T-helper 1 cell treated with Interleukin-12 subunit alpha and Interleukin-12 subunit beta and Interleukin-4 antibody, amounts not matched to agents 30 ng/mL and 1 ng/mL, for 36 hours (primary cell): ENCODE results near the gene LAMB1. TPM values are rescaled to one million over a fixed set of nuclear protein-coding genes. Genes with fewer than 3 reads are reported as not detected.
"Not testable (repeated sequence)": the region's sequence is repeated elsewhere in the genome, so short reads cannot be mapped to it uniquely, and the experiment has no call there.

Experiments used
- intact Hi-C: fragments of 100-400 bp; cut with micrococcal nuclease; formaldehyde crosslinking; loops from one replicate; pipeline ENCODE4 v1.15.1; 2024
- total RNA-seq: library from RNA; stranded (reverse); gene quantifications from 2 replicates; pipeline ENCODE4 v1.2.3, GENCODE V29; 2022

The LAMB1 gene
- total RNA-seq = not detected in 2 replicates

DNA sequence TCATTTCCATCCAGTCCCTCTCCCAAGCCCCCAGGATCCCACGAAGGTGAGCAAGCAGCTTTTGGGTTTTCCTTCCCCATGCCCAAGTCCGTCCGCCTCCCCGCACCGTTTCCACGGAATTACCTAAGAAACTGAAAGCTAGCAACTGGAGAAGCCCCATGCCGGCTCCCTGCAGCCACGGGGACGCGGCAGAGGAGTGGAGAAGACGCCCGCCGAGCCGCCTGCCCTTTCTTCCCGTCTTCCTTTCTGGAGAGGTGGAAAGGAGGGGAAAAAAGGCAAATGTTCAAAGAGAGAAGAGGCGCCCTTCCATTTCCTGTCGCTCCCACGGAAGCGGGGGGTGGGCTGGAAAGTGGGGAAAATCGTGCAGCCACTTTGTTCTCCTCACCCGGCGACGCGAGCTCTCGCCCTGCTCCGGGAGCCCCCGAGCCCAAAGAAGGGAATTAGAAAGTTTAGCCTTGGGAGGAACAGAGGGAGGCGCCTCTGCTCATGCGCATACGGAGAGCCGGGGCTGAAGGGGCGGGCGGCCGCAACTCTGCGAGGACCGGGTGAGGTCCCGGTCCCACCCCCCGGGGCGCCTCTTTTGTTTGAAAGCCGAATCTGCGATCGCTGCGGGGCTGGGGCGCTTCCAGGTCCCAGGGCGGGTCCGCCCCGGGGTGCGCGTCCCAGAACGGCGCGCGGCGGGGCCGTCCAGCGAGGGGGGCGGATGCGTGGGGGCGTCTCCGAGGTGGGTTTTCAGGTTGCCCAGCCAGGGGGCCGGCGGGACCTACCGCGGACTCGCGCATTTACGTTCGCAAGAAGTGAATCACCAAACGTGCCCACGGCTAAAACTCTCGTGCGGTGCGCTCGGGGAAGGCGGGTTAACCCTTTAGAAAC, at the start of gene LAMB1:
Gene LAMB1, minus strand, starts transcription at position 436 of the 873 bp plus-strand sequence. Its CDS starts 276 bp downstream, at position 160.
- intact Hi-C loops = no loop called here

DNA sequence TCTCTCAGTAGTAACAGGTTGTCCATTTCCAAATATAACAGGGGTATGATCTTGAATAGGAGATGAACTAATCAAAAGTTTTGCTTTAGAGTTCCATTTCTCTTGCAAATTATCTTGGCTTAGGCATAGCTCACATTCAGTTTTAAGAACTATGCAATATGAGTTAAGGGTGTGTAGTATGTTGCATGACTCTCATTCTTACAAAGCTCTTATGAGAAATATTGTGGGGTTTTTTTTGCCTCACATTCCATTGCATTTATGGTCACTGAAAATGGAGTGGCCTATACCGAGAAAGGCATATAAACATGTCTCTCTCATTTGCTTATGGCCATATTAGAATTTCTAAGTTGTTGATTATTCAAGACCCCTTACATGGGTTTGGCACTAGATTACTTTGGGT, 48.5 kb upstream of the LAMB1 start:
- intact Hi-C loops = no loop called here

- intact Hi-C loops = no loop called here
Measured at GRCh38 chr7:108049962-108050361, 47.0 kb upstream of the LAMB1 start.

DNA sequence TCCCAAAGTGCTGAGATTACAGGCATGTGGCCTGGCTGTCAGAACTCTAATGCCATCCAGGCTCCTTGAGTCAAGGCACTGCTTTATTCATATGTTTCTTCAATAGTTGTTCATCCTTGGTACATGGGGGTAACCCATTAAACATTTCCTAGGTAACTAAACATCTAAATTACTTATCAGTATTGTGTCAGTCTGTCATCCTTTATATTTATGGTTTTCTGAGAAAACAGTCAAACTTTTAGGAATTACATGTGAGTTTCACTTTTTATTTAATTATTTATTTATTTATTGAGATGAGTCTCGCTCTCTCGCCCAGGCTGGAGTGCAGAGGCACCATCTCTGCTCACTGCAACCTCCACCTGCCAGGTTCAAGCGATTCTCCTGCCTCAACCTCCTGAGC, 45.5 kb upstream of the LAMB1 start:
- intact Hi-C loops = no loop called here

DNA sequence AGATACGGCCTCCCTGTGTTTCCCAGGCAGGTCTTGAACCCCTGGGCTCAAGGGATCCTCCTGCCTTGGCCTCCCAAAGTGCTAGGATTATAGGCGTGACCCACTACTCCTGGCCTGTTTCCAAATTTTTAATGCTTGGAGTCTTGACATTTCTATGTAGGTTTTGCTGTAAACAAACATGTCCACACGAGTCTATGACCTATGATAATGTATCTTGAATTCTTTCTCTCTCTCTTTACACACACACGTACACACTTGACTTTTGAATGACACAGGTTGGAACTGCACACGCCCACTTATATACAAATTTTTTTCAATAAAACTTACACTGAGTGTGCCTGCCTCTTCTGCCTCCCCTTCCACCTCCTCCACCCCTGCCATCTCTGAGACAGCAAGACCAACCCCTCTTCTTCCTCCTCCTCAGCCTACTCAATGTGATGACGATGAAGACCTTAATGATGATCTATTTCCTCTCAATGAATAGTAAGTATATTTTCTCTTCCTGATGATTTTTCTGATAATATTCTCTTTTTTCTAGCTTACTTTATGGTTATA, 44.1 kb upstream of the LAMB1 start:
- intact Hi-C loops = no loop called here

- intact Hi-C loops = no loop called here
Measured at GRCh38 chr7:108045669-108046068, 42.7 kb upstream of the LAMB1 start.

GRCh38 chr7:108045154-108045553, 42.2 kb upstream of the LAMB1 start:
- intact Hi-C loops = no loop called here

DNA sequence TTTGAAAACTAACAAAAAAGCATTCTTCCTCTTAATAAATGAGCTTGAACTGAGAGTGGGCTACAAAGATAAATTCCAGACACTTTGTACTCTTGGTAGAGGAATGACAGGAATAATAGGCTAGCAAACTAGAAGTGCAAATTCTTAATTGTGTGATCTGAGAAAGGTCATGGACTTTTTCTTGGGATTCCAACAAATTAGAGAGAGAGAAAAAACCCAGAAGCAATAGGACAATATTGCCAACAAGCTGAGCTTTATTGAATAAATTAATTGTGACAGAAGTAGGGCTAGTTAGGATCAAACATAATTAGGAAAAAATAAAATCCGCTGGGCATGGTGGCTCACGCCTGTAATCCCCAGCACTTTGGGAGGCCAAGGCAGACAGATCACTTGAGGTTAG, 41.4 kb upstream of the LAMB1 start:
- intact Hi-C loops = no loop called here

- intact Hi-C loops = no loop called here
Measured at GRCh38 chr7:108038986-108039385, 36.0 kb upstream of the LAMB1 start.

DNA sequence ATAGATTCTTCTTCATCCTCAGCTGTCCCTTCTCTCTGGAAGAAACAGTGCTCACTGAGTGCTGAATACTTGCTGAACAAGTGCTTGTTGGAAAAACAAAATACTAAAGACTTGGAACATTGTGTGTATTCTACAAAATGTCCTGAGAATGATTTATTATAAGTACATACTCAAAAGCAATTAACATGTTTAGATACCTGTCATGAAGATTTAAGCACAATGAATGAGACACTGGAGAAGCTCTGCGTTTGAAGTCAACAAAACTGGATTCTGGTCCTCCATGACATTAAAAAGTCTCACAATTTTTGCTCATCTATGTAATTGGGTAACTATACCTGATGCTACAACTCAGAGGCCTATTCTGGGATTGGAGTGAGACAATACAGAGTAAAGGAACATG, 34.8 kb upstream of the LAMB1 start:
- intact Hi-C loops = no loop called here

GRCh38 chr7:108037140-108037539, 34.2 kb upstream of the LAMB1 start:
- intact Hi-C loops = no loop called here

DNA sequence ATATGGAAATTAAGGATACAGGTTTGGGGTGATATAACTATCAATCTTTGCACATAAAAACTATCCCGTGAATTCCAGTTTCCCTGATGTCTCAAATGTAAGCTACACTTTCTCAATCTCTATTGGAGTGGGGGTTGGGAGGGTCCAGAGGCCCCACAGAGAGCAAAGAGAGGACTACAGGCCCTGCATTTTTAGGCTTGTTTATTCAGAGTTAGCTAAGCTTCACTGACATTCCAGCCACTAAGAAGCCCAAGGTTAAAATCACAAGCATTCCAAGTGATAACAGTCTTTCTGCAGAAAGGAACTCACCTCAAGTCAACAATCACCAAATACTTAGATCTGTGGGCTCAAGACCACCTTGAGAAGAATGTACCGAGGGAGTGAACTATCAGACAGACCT, 31.6 kb upstream of the LAMB1 start:
- intact Hi-C loops = no loop called here

DNA sequence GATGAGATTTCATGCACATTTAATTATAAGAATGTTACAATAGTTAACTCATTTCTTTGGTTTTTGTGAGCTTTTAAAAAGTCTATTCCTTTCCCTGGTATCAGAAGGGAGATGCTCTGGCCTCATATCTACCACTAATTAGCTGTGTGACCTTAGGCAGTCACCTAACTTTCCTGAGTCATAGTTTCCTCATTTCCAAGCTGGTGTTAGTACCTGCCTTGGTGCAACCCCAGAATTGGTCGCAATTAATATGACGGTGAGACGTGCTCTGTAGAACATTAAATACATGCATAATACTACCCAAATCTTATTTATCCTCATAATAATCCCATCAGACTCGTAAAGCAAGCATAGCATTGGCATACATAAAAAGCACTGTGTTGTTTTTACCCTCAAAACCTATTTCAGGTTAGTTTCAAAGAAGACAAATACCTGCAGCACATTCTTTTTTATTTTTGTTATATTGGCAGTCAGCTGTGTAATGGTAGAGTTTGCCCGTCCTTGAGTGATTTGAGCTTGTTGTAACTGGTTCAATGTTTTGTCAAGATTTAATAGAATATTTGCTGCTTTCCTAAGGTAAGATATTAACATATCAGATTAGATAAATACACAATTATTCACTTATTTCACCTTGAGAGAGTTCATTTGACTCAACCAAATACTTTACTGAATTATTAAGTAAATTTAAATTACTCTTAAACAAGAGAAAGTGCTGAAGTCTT, 31.0 kb upstream of the LAMB1 start:
- intact Hi-C loops = no loop called here

DNA sequence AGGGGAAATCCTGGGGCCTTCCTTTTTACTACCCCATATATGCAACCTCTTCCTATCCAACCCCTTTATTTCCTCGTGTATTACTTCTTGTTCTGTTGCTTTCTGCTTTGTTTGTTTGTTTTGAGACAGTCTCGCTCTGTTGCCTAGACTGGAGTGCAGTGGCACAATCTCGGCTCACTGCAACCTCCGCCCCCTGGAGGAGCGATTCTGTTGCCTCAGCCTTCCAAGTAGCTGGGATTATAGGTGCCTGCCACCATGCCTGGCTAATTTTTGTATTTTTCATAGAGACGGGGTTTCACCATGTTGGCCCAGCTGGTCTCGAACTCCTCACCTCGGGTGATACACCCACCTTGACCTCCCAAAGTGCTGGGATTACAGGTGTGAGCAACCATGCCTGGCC, 30.3 kb upstream of the LAMB1 start:
- intact Hi-C loops = not testable (repeated sequence)

DNA sequence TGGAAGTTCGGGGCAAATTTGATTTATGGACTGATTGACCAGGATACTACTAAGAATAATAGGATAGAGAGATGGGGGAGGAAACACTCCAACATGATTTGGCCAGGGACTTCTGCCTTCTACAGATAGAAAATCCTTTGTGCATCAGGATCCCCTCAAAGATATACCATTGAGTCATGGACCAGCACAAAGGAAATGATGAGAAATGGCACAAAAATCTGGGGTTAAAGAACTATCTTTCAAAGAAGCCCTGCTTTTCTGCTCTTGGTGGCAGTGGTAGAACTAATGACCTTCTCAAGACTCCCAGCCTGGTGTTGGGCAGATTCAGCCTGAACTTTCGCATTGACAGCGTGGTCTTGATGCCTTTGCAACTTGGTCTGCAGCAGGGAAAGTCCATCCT, 27.6 kb upstream of the LAMB1 start:
- intact Hi-C loops = no loop called here

DNA sequence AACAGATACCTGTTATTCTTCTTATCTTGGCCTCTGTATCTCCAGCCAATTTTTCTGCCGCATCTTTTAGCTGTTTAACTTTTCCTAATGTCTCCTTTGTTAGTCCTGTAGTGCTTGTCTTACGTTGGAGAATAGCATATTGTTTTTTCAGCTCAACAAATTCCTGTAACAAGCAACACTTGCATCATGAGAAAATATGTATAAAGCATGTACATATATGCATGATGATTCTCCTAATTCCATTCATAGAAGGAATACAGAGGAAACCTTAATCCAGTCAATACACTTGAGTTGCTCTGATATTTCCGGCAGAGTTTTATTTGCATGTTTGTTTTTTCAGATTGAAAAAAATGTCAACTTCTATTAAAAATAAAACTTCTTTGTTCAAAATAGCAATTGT, 26.1 kb upstream of the LAMB1 start:
- intact Hi-C loops = no loop called here

DNA sequence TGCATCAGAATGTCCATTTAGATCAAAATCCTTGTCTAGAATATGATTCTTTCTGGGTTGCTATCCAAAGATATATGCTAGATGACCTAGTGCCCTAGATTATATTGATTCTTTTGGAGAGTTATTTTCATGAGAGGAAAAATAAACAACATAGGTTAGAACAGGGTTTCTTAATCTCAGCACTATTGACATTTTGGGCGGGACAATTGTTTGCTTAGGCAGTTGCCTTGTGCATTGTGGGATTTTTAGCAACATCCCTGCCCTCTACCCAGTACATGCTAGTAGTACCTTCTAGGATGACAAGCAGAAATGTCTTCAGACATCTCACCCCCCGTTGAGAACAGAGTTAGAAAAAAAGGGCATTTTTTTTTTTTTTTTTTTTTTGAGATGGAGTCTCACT, 25.1 kb upstream of the LAMB1 start:
- intact Hi-C loops = no loop called here

GRCh38 chr7:108027239-108027638, 24.3 kb upstream of the LAMB1 start:
- intact Hi-C loops = no loop called here

GRCh38 chr7:108026647-108027046, 23.7 kb upstream of the LAMB1 start:
- intact Hi-C loops = no loop called here

DNA sequence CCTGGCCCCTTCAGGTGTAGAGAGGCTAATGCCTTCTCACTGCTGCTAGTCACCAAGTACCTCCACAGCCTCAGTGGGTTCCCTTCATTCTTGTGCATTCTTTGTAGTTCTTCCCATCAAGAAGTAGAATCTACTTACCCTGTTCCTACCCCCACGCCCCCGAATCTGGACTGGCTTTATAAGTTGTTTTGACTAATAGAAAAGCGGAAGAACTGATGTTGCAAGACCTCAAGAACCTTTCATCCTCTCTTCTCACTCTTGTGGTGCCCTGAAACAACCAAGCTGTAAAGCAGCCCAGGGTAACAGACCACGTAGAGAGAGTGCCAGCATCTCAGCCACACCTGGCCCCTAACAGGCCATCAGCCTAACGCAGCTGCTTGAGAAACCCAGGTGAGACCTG, 23.2 kb upstream of the LAMB1 start:
- intact Hi-C loops = no loop called here

DNA sequence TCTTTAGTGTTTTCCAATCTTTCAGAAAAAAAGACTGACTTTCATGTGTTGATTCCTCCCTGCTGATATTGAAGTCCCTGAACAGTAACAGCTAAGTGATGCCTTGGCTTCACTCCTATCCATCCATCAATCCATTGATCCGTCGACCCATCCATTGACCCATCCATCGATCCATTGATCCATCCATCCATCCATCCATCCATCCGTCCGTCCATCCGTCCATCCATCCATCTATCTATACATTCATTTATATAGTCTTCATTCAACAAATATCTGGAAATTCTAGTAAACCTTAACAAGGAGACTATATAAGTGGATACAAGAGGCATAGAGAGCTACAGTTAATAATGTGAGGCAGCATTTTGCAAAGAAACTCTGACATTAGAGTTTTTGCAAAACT, 21.6 kb upstream of the LAMB1 start:
- intact Hi-C loops = no loop called here

DNA sequence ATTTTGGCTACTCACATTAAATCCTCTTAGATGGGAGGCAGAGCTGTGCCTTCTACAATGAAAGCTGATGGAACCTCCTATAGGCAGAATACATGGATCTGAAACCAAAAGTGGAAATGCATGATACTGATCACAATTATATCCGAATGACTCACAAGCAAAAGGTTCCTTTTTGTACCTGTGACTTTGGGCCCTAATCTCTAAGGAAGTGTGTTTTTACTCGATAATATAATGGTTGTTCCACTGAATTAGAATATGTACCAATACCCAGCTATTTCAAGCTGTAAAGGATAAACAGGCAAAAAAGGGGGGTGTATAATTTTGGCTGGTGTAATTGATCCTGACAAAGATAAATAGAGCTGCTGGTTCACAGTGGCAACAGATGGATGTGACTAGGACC, 17.6 kb upstream of the LAMB1 start:
- intact Hi-C loops = no loop called here
